Nephron (organoid): ENCODE results near the gene KLHDC3.

ENCODE experiments used
- H3K27ac Mint-ChIP-seq, 3 experiments: 2 replicates each; pipeline ENCODE4 v1.8.0; 2020; ENCODE audit warnings: mixed read lengths in 3 of 3, mild to moderate bottlenecking in 2 of 3, moderate library complexity in 1 of 3
- H3K27me3 Mint-ChIP-seq: 2 replicates; pipeline ENCODE4 v1.8.0; 2021; ENCODE audit warnings: low read depth, mild to moderate bottlenecking, moderate library complexity, mixed read lengths
- H3K36me3 Mint-ChIP-seq: 2 replicates; pipeline ENCODE4 v1.8.0; 2020; ENCODE audit warnings: low read depth, mixed read lengths
- H3K4me1 Mint-ChIP-seq: 2 replicates; pipeline ENCODE4 v1.8.0; 2020; ENCODE audit warnings: mixed read lengths
- H3K4me3 Mint-ChIP-seq, 3 experiments: 2 replicates each; pipeline ENCODE4 v1.8.0; 2020; ENCODE audit warnings: mild to moderate bottlenecking in 3 of 3, mixed read lengths in 3 of 3, moderate library complexity in 2 of 3
- H3K9me3 Mint-ChIP-seq: 2 replicates; pipeline ENCODE4 v1.8.0; 2020; ENCODE audit warnings: mixed read lengths
- CTCF ChIP-seq, 3 experiments: fragments of 200-600 bp; sonication (generic); IDR thresholded peaks; one replicate each; pipeline ENCODE4 v1.5.0; 2021; ENCODE audit warnings: antibody characterized with exemption in 3 of 3; ENCODE audit not compliant: unreplicated experiment in 3 of 3

The KLHDC3 gene

GRCh38 chr6:43013843-43014433, at the start of gene KLHDC3, which contains the start of gene MEA1:
Gene KLHDC3 (plus strand): TSS chr6:43014249. CDS start chr6:43017193, 2,944 bp downstream.
Gene MEA1 (minus strand): TSS chr6:43013946. CDS start chr6:43013813, 133 bp downstream.
- Mint-ChIP-seq H3K9me3 (no peaks in the 10 kb centered on the region), H3K27ac (peak within 1 kb of the TSS; percentile 82 to 97 (median 89)), H3K4me1 (peaks cover 58% of the 10 kb centered on the region), H3K27me3 (peaks cover 7% of the 10 kb centered on the region), H3K36me3 (peaks cover 44% of the 10 kb centered on the region), H3K4me3 (peak within 1 kb of the TSS; percentile 94 to 97 (median 94))
- no peak for TF ChIP-seq CTCF (IDR thresholded peaks at IDR 0.05; ENCODE audit: unreplicated experiment in 3 of 3)

- no peak overlapping the region for H3K4me3 Mint-ChIP-seq
- no peaks in the 10 kb centered on the region for H3K9me3 Mint-ChIP-seq
- H3K27me3 Mint-ChIP-seq = peaks cover 10% of the 10 kb centered on the region
- no peak for TF ChIP-seq CTCF (IDR thresholded peaks at IDR 0.05; ENCODE audit: unreplicated experiment in 3 of 3)
- H3K36me3 Mint-ChIP-seq = peaks cover 26% of the 10 kb centered on the region
- H3K4me1 Mint-ChIP-seq = no peaks in the 10 kb centered on the region
- no peak overlapping the region for H3K27ac Mint-ChIP-seq
These were observed 47.5 kb upstream of the KLHDC3 start for GRCh38 chr6:42966571-42966970.

GRCh38 chr6:42967228-42967627, 46.8 kb upstream of the KLHDC3 start:
- H3K9me3 Mint-ChIP-seq = no peaks in the 10 kb centered on the region
- H3K27me3 Mint-ChIP-seq = peaks cover 5% of the 10 kb centered on the region
- H3K4me1 Mint-ChIP-seq = no peaks in the 10 kb centered on the region
- H3K36me3 Mint-ChIP-seq = peaks cover 24% of the 10 kb centered on the region
- H3K4me3 Mint-ChIP-seq = no peak overlapping the region
- no peak overlapping the region for H3K27ac Mint-ChIP-seq
- no peak for TF ChIP-seq CTCF (IDR thresholded peaks at IDR 0.05; ENCODE audit: unreplicated experiment in 3 of 3)

- Mint-ChIP-seq H3K27me3 (no peaks in the 10 kb centered on the region), H3K27ac (no peak overlapping the region), H3K9me3 (no peaks in the 10 kb centered on the region), H3K4me1 (no peaks in the 10 kb centered on the region), H3K4me3 (no peak overlapping the region), H3K36me3 (peaks cover 18% of the 10 kb centered on the region)
- TF ChIP-seq CTCF (IDR thresholded peaks at IDR 0.05; ENCODE audit: unreplicated experiment in 3 of 3) = no peak
These were observed 45.8 kb upstream of the KLHDC3 start for GRCh38 chr6:42968126-42968701.

- H3K4me1 Mint-ChIP-seq = no peaks in the 10 kb centered on the region
- peaks cover 20% of the 10 kb centered on the region for H3K36me3 Mint-ChIP-seq
- no peaks in the 10 kb centered on the region for H3K9me3 Mint-ChIP-seq
- no peaks in the 10 kb centered on the region for H3K27me3 Mint-ChIP-seq
- no peak overlapping the region for H3K4me3 Mint-ChIP-seq
- TF ChIP-seq CTCF (IDR thresholded peaks at IDR 0.05; ENCODE audit: unreplicated experiment in 3 of 3) = no peak
- no peak overlapping the region for H3K27ac Mint-ChIP-seq
These were observed 45.3 kb upstream of the KLHDC3 start for GRCh38 chr6:42968783-42969182.

- Mint-ChIP-seq H3K4me1 (no peaks in the 10 kb centered on the region), H3K9me3 (no peaks in the 10 kb centered on the region), H3K27ac (no peak overlapping the region), H3K36me3 (peaks cover 23% of the 10 kb centered on the region), H3K4me3 (no peak overlapping the region), H3K27me3 (no peaks in the 10 kb centered on the region)
- no peak for TF ChIP-seq CTCF (IDR thresholded peaks at IDR 0.05; ENCODE audit: unreplicated experiment in 3 of 3)
These were observed 44.6 kb upstream of the KLHDC3 start for GRCh38 chr6:42969431-42969830.
